Measurements from ENCODE around the gene OR4D11. TPM values are rescaled to one million over a fixed set of nuclear protein-coding genes. Genes with fewer than 3 reads are reported as not detected.
A peak's percentile ranks its signal among the peaks of the same experiment; 100 is the strongest.
"Not testable (repeated sequence)": the region's sequence is repeated elsewhere in the genome, so short reads cannot be mapped to it uniquely, and the experiment has no call there.

OR4D11 gene
- total RNA-seq = not detected in 2 replicates

DNA sequence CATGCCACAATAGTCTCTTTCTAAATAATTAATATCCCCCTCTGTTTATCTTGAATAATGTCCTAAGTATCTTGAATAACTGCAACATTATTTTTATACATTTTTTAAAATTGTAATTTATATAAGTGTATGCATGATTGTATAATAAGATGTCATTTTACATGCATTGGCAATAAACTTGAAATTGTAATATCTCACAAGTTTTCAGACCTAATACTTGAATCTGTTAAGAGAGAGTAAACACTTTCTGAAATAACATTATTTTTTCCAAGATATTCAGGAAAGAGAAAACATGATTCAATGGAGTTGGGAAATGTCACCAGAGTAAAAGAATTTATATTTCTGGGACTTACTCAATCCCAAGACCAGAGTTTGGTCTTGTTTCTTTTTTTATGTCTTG lies at the start of gene OR4D11:
Gene OR4D11 (plus strand): TSS at position 301 of the 400 bp plus-strand sequence. CDS start 0 bp downstream, at position 301.
- no peak for DNase-seq (ENCODE audit: low read depth, low spot score)

DNA sequence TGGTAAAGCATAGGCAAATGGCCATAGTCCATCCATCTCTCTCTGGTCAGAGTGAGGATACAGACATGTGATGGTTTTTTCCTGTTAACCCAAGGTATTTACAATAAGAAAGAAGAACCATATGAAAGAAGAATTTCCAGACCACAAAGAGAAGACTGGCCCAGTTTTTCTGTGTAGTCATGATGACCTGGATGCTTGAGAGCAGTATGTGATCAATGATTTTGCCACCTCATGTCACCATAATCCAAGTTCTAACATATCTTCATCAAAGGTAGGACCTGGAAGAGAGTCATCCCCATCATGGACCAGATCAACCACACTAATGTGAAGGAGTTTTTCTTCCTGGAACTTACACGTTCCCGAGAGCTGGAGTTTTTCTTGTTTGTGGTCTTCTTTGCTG lies 46.7 kb upstream of the OR4D11 start, which contains the start of gene OR4D6:
Gene OR4D6 (plus strand): TSS at position 301 of the 400 bp plus-strand sequence. CDS start 0 bp downstream, at position 301.
- no peak for DNase-seq (ENCODE audit: low read depth, low spot score)

DNA sequence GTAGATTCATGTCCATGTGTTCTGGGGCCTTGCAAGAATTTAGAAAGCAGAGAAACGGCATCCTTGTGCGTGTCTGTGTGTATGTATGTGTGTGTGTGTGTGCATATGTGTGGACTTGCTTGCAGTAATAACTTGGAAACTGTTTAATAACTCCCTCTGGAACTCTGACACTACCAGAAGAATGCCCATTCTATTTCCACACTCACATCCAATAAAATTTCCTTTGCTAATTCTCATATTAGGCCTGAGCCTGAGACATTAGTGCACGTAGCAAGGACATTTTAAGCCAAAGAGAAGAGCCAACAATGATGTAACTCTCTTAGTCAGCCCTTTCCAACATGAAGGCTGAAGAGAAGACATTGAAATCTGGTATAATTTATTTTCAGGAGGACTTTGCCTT lies 43.5 kb upstream of the OR4D11 start:
- DNase-seq (ENCODE audit: low read depth, low spot score) = no peak

DNA sequence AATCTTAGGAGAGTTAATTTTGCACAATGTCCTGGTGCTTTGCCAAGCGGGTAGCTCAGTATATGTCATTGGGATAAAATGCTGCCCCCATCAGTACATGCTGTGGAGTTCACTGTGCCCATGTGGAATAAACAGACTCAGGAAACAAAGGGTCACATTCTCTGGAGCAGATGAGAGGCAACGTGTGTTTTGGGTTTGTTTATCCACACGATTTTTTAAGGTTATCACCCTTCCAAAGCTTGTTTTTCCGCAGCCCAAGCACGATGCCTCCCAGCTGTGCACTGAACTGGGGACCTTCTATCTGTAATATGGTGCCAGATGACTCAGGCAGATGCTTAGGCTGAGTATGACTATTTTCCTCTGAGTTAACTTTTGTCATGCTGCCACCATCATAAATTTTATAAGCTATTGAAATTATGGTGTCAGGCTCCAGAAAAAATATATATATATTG lies 40.2 kb upstream of the OR4D11 start:
- peak; percentile 27 for DNase-seq (ENCODE audit: low read depth, low spot score)

DNA sequence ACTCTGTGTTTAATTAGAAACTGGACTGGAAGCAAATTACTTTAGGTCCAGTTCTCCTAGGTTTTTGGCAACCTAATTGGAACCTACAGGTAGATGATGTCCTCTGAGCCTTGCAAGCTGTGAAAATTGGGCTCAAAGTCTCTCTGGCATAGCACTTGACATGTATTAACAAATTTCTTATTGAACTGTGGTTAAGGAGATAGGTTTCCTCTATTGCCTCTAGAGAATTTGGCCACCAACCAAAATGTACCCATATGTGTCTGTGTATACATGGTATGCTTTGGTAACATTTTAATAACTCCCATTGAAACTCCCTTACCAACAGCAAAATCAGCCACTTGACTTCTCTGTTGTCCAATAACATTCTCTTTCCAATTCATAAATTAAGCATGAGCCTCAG lies 30.4 kb upstream of the OR4D11 start, which contains the start of gene OR4D10:
Gene OR4D10 (plus strand): TSS at position 301 of the 400 bp plus-strand sequence. CDS start 4,115 bp downstream, outside the sequence.
- no peak for DNase-seq (ENCODE audit: low read depth, low spot score)

DNA sequence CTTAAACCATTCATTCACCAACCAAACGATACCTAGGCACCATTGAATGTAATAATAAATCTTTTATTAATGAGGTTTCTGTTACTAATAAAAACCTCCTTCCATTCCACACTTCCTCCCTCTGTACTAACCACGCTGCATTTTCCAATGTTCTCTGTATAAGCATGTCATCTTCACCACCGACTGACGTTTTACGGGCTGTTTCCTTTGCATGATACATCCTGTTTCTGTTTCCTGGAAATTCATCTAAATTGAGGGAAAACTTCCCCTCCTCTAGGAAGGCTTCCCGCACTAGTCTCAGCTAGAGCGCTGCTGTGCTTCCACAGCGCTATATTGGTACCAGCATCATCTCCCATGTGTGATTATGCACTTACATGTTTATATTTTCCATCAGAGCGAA lies 28.2 kb upstream of the OR4D11 start:
- no peak for DNase-seq (ENCODE audit: low read depth, low spot score)

DNA sequence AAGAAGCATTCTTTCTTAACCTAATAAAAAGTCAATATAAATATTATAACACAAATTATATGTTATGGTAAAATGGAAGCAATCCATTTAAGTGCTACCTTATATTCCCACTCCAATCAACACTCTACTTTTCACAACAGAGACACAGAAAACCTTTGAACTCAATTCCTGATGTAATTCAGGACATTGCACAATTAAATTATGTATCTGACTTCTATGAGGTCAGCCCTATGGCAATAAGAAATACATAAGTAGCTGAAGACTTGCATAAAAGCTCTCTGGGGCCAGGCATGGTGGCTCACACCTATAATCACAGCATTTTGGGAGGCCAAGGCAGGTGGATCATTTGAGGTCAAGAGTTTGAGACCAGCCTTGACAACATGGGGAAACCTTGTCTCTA lies 23.5 kb upstream of the OR4D11 start:
- no peak for DNase-seq (ENCODE audit: low read depth, low spot score)

DNA sequence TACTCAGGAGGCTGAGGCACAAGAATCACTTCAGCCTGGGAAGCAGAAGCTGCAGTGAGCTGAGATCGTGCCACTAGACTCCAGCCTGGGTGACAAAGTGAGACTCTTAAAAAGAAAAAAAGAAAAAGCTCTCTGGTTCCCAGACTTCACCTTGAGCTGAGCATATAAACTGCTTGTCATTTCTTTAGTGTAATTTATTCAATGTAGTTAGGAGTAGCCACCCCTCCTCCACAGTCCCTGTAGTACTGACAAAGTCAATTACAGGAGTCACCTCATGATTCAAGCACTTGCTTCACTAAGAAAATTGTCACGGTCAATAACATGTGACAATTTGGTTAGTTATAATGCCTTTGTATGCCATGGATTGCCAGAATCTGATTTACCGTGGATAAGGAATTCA lies 23.0 kb upstream of the OR4D11 start:
- no peak for DNase-seq (ENCODE audit: low read depth, low spot score)

DNA sequence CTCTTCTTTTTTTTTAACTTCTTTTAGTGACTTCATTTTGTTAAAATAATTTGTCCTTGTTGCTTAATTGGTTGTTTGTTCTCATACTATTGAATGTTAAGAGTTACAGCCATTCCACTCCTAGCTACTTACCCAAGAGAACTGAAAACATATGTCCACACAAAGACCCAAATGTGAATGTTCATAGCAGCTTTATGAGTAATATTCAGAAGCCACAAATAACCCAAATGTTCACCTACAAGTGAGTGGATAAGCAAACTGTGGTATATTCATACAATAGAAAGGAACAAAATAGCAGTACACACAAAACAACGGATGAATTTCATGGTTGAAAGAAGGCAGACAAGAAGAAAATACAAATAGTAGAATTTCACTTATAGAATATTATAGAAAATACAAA lies 1.4 kb upstream of the OR4D11 start:
- no peak for DNase-seq (ENCODE audit: low read depth, low spot score)

DNA sequence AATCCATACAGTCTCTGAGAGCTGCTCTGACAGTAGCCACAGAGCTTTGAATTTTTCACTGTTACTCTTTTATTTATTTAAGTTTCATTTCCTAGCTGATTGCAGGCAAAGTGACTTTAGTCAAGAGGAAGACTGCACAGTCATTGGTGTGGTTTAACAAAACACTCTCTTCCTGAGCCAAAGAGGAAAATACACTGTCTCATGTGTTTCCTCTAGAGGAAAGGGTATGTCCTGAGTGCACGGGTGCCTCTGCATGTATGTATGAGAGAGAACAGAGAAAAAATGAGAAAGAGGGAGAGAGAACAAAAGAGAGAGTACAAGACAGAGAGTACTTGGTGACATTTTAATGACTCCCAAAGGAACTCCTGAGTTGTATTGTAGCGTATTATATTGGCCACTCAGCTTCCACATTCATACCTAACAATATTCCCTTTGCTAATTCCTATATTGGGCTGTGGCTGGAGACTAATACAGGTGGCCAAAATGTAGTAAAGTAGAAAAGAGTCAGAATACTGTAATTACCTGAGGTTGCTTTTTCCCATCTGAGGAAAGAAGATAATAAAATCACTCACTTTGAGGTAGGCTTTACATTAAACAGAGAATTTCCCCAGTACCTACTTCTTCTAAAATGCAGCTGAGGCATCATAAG lies 7.7 kb downstream of the OR4D11 start, which contains the start of gene OR4D9:
Gene OR4D9 (plus strand): TSS at position 599 of the 649 bp plus-strand sequence. CDS start 3,374 bp downstream, outside the sequence.
- peak; percentile 26 for DNase-seq (ENCODE audit: low read depth, low spot score)

DNA sequence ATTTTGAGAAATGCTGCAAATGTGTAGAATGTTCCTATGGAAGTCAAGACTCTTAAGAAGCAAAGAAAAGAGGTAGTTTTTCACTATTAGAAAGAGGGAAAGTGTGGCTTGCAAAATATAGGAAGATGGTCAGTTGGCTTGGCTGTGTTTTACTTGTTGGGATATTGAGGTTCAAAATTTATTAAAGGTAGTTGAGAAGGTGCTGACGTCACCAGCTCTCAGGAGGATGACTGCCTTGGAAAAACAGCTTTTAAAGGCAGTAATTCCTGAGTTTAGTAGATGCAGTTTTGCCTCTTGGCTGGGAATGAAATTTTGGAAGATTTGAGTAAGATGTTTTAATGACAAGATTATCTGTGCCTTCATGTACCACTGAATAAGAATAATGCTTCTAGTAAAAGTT lies 8.3 kb downstream of the OR4D11 start:
- no peak for DNase-seq (ENCODE audit: low read depth, low spot score)

DNA sequence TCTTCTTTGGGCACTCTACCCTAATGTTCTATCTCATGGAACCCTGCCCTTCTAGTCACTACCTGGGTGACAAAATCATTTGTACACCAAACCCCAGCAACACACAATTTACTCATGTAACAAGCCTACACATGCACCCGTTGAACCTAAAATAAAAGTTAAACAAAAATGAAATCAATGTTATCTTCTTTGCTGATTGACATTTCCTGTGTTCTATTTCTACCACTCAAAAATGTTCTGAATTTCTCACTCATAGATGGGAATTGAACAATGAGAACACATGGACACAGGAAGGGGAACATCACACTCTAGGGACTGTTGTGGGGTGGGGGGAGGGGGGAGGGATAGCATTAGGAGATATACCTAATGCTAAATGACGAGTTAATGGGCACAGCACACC lies 16.8 kb downstream of the OR4D11 start:
- not testable (repeated sequence) for DNase-seq (ENCODE audit: low read depth, low spot score)

DNA sequence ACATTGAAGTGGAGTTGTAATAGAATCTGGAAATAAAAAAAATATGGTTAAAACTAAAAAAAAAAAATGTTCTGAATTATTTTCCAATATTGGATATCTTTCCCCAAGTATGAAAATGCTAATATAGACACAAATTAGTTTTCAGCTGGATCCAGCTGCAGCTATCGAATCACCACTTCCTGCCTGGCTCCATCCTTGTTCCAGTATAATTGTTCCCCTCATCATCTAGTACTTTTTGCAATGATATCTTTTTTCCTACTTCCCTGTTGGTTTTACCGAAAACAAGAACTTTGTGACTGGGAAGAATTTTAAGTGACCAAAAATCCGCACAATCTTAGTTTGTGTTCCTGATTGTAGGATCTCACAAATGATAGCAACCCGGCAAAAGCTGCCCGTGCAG lies 17.4 kb downstream of the OR4D11 start:
- no peak for DNase-seq (ENCODE audit: low read depth, low spot score)

DNA sequence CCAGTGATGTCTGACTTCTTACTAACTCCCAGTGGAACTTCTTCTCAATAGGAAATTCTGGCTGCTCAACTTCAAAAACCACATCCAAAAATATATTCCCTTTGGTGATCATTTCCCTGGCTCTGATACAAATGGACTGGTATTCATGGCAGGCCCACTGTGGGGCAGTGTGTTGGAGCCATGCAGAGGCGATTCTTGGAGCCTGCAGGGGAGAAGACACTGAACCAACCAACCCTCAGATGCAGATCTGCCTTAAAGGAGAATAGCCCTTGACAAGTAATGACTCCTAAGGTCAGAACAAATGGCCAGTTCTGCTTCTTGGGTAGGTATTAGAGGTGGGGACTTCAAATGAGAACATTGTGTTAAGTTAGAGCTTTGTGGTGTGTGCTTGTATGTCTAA lies 20.2 kb downstream of the OR4D11 start:
- no peak for DNase-seq (ENCODE audit: low read depth, low spot score)

DNA sequence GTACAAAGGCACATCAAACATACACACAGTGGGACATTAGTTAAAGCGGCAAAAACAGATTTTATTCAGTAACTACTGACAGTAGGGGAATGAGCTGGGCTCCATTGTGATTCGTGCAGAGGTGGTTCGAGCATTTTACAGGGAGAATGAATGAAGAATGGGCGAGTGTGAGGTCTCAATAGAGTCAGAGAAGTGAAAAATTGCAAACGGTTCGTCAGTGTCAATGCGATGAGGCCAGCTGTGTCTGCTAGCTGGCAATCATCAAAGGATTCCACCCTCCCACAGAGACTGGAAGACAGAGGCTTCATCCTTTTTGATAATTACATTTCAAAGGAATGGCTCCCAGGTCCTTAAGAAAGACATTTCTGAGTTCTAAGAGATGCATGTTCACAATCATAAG lies 25.3 kb downstream of the OR4D11 start:
- no peak for DNase-seq (ENCODE audit: low read depth, low spot score)

DNA sequence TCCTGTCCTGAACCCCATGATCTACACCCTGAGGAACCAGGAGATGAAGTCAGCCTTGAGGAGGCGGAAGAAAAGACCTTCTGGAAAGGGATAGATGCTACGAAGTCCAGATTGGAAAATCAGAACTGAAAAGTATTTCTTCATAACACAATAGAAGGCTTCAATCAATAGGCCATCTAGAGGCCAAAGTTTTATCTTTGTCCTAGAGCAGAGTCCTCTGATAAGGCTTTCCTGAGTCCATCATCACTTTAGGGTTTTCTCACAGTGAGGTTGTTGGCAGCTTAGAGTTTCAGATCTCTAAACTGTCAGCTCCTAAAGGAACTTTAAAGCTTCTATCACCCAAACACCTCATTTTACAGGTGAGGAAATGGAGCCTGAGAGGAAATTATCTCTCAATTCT lies 29.2 kb downstream of the OR4D11 start:
- no peak for DNase-seq (ENCODE audit: low read depth, low spot score)

DNA sequence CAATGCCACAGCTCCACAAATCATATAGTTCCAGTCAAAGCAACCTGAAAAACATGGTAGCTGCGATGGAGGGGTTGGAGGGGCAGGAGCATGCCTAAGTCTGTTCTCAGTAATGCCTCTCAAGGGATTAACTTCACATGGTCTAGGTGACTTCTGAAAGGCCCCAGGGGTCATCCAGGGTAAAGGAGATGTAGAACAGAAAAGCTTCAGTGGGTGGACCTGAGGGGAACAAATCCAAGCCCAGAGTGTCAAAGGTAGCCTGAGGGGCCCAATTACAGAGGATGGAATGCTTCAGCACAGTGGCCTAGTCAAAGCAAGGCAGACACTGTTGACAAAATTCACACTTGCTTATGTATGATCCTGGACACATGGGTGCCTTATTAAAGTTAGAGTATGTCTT lies 31.3 kb downstream of the OR4D11 start:
- no peak for DNase-seq (ENCODE audit: low read depth, low spot score)

DNA sequence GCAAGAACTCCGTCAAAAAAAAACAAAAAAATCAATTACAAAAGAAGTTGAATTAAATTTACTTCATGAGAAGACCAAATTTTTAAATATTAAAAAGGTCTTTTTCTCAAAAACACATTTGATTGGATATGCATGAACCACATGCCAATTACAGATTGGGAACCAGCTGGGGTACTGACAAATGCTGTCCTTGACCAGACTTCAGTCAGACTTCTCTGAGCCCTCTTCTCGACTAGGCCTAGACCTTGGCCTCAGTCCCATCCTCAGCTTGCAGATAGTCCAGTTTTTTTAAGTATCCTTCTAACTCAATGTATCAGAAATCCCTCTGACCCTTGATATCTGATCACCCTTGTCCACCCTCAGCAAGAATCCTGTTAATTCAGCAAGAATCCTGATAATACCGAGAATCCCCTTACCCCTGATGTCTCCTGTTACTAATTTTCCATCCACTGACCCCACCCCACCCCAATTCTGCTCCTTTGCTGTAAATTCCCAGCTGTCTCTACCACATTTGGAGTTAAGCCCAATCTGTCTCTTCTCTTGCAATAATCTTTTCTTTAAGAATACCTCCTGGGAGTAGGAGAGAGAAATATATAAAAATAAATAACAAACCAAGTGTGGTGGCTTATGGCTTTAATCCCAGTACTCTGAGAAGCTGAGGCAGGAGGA lies 38.9 kb downstream of the OR4D11 start:
- DNase-seq (ENCODE audit: low read depth, low spot score) = no peak

DNA sequence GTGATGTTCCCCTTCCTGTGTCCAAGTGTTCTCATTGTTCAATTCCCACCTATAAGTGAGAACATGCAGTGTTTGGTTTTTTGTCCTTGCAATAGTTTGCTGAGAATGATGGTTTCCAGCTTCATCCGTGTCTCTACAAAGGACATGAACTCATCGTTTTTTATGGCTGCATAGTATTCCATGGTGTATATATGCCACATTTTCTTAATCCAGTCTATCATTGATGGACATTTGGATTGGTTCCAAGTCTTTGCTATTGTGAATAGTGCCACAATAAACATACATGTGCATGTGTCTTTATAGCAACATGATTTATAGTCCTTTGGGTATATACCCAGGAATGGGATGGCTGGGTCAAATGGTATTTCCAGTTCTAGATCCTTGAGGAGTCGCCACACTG lies 40.3 kb downstream of the OR4D11 start:
- not testable (repeated sequence) for DNase-seq (ENCODE audit: low read depth, low spot score)

DNA sequence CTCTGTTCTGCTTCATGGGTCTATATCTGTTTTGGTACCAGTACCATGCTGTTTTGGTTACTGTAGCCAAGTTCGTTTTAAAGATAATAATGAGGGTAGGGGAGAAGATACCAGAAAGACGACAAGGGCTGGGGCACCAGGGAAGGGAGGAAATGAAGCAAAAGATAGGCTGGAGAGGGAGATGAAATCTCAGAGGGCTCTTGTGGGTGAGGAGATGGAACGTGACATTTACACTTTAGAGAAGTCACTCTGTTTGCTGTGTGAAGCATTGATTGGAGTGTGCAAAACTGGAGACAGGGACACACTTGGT lies 41.4 kb downstream of the OR4D11 start:
- no peak for DNase-seq (ENCODE audit: low read depth, low spot score)

DNA sequence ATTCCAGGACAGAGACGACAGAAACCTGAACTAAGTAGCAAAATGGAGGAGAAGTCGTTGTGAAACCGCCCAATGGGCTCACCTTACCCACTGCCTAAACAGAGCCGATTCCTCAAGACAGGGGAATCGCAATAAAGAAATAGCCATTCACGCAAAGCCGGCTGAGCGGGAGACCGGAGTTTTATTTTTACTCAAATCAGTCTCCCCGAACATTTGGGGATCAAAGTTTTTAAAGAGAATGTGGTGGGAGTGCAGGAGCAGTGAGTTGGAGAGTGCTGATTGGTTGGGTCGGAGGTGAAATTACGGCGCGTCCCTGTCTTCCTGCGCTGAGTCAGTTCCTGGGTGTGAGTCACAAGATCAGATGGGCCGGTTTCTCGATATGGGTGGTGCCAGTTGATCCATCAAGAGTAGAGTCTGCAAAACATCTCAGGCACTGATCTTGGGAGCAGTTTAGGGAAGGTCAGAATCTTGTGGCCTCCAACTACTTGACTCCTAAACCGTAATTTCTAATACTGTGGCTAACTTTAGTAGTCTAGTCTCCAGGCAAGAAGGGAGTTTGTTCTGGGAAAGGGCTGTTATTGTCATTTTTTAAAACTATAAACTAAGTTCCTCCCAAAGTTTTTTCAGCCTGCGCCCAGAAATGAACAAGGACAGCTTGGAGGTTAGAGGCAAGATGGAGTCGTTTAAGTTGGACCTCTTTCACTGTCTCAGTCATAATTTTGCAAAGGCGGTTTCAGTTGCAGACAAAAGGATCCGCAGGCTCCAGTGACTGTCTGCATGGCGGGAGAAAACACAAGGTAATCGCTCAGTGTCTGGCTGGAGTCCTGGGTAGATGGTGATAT lies 42.0 kb downstream of the OR4D11 start:
- no peak for DNase-seq (ENCODE audit: low read depth, low spot score)

Data from pulmonary artery endothelial cell (primary cell).